ENCODE measurements around the gene TXNDC17.

DNA sequence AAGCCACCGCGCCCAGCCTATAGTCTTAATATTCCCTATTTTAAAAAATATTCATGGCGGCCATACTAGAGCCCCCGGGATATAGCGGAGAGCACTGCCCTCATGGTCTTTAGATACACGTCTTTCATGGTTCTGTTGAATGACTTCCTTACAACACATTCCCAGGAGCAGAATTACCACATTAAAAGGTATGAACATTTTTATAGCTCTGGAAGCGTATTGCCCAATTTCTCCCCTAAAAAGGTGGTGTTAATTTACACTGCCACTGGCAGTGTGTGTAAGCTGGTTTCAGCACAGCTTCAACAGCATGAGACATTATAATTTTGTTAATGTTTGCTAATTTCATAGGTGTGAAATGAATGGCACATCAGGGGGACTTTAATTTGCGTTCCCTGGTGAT, 29.7 kb downstream of the TXNDC17 start:
- TF ChIP-seq GATA2 (IDR thresholded peaks at IDR 0.05; ENCODE audit: low read depth, low read length) (no peak), GATA3 (IDR thresholded peaks at IDR 0.05; ENCODE audit: low read depth, low read length) (no peak)
